Measurements from ENCODE around the gene PRPH.
"Not testable (repeated sequence)": the region's sequence is repeated elsewhere in the genome, so short reads cannot be mapped to it uniquely, and the experiment has no call there.

Gene PRPH

DNA sequence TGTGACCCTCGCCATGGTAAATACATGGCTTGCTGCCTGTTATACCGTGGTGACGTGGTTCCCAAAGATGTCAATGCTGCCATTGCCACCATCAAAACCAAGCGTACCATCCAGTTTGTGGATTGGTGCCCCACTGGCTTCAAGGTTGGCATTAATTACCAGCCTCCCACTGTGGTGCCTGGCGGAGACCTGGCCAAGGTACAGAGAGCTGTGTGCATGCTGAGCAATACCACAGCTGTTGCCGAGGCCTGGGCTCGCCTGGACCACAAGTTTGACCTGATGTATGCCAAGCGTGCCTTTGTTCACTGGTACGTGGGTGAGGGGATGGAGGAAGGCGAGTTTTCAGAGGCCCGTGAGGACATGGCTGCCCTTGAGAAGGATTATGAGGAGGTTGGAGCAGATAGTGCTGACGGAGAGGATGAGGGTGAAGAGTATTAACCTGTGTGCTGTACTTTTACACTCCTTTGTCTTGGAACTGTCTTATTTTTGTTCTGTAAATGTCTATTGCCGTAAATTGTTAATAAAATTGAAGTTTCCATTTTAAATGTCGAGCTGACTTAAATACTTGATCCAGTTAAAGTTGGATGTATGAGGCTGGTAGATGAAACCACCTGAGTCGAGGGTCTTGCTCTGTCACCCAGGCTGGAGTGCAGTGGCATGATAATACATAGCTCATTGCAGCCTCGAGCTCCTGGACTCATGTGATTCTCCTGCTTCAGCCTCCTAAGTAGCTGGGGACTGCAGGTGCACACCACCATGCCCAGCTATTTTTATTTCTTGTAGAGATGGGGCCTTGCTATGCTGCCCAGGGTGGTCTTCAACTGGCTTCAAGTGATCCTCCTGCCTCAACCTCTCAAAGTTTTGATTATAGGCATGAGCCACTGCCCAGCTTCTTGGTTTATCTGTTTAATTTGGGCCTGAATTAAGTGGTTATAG lies 21.9 kb upstream of the PRPH start:
- no peaks in the 10 kb centered on the region for H3K27me3 ChIP-seq (ENCODE audit: insufficient read depth, insufficient read length)
- peaks cover 56% of the 10 kb centered on the region for H3K36me3 ChIP-seq (ENCODE audit: insufficient read depth, insufficient read length, low read length)

DNA sequence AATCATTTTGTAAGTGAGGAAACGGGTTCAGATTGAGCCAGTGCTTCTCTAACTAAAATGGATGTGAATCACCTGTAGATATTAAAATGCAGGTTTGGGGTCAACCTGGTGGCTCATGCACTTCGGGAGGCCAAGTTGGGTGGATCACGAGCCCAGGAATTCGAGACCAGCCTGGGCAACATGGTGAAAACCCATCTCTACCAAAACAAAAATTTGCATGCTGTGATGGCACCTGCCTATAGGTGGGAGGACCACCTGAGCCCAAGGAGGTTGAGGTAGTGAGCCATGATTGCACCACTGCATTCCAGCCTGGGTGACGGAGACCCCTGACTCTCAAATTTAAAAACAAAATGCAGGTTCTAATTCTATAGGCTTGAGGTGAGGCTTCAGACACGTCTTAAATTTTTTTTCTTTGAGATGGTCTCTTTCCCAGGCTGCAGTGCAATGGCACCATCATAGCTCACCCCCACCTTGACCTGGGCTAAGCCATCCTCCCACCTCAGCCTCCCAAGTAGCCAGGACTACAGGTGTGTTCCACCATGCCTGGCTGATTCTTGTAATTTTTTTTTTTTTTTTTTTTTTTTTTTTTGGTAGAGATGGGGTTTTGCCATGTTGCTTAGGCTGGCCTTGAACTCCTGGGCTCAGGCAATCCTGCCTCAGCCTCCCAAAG lies 21.1 kb upstream of the PRPH start:
- Histone ChIP-seq H3K36me3 (ENCODE audit: insufficient read depth, insufficient read length, low read length) (peaks cover 50% of the 10 kb centered on the region), H3K4me3 (ENCODE audit: insufficient read length, low read depth) (no peak overlapping the region), H3K9ac (ENCODE audit: insufficient read length, low read depth) (no peak overlapping the region), H3K9me3 (ENCODE audit: insufficient read depth, low read length) (no peaks in the 10 kb centered on the region), H3K27me3 (ENCODE audit: insufficient read depth, insufficient read length) (no peaks in the 10 kb centered on the region), H3K4me1 (ENCODE audit: insufficient read depth, insufficient read length) (peaks cover 5% of the 10 kb centered on the region)
- TF ChIP-seq YY1 (IDR thresholded peaks at IDR 0.05; ENCODE audit: insufficient read depth, insufficient read length) (no peak), ZNF274 (IDR thresholded peaks at IDR 0.05; ENCODE audit: low read depth, low read length) (no peak)
- DNase-seq (ENCODE audit: low read depth, low spot score): no peak

More for the DNA sequence above, 21.9 kb upstream of the PRPH start:
- no peaks in the 10 kb centered on the region for H3K9me3 ChIP-seq (ENCODE audit: insufficient read depth, low read length)
- H3K4me3 ChIP-seq (ENCODE audit: insufficient read length, low read depth): no peak overlapping the region
- TF ChIP-seq SUZ12 (IDR thresholded peaks at IDR 0.05; ENCODE audit: extremely low read depth, insufficient read depth, insufficient read length) (no peak), ZNF274 (IDR thresholded peaks at IDR 0.05; ENCODE audit: low read depth, low read length) (no peak), YY1 (IDR thresholded peaks at IDR 0.05; ENCODE audit: insufficient read depth, insufficient read length) (no peak)
- no peak overlapping the region for H3K9ac ChIP-seq (ENCODE audit: insufficient read length, low read depth)
- no peak for DNase-seq (ENCODE audit: low read depth, low spot score)
- peaks cover 5% of the 10 kb centered on the region for H3K4me1 ChIP-seq (ENCODE audit: insufficient read depth, insufficient read length)

DNA sequence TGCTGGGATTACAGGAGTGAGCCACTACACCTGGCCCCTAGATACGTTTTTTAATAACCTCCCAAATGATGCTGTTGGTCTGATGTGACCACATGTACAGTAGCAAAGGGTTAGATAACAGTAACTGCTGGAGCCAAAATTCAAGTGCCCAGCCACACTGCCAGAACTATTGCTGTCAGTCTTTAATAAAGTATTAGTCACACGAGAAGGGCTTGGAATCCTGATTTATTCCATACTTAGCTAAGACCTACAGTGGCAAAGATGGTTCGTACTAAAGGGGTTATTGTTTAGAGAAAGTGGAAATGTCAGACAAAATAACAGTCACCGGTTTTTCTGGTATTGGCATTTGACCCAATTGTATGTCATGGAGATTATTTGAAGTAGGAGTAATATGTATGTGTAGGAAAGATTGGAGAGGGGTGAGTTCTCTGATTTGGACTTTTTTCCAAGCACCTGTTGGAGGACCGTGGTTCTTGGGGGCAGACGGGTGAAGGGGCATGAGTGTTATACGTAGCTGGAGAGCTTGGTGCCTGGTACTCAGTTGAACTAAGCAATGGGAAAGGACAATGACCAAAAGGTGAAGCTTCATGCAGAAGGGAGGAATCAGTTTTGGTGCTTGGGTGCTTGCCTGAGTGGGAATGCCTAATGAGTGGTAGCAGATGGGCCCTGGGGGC lies 20.4 kb upstream of the PRPH start:
- Histone ChIP-seq H3K9me3 (ENCODE audit: insufficient read depth, low read length) (no peaks in the 10 kb centered on the region), H3K9ac (ENCODE audit: insufficient read length, low read depth) (no peak overlapping the region), H3K4me3 (ENCODE audit: insufficient read length, low read depth) (no peak overlapping the region), H3K4me1 (ENCODE audit: insufficient read depth, insufficient read length) (peaks cover 7% of the 10 kb centered on the region), H3K27me3 (ENCODE audit: insufficient read depth, insufficient read length) (no peaks in the 10 kb centered on the region), H3K36me3 (ENCODE audit: insufficient read depth, insufficient read length, low read length) (peaks cover 44% of the 10 kb centered on the region)
- TF ChIP-seq YY1 (IDR thresholded peaks at IDR 0.05; ENCODE audit: insufficient read depth, insufficient read length): no peak
- no peak for TF ChIP-seq SUZ12 (IDR thresholded peaks at IDR 0.05; ENCODE audit: extremely low read depth, insufficient read depth, insufficient read length)
- no peak for TF ChIP-seq ZNF274 (IDR thresholded peaks at IDR 0.05; ENCODE audit: low read depth, low read length)
- DNase-seq (ENCODE audit: low read depth, low spot score): no peak

DNA sequence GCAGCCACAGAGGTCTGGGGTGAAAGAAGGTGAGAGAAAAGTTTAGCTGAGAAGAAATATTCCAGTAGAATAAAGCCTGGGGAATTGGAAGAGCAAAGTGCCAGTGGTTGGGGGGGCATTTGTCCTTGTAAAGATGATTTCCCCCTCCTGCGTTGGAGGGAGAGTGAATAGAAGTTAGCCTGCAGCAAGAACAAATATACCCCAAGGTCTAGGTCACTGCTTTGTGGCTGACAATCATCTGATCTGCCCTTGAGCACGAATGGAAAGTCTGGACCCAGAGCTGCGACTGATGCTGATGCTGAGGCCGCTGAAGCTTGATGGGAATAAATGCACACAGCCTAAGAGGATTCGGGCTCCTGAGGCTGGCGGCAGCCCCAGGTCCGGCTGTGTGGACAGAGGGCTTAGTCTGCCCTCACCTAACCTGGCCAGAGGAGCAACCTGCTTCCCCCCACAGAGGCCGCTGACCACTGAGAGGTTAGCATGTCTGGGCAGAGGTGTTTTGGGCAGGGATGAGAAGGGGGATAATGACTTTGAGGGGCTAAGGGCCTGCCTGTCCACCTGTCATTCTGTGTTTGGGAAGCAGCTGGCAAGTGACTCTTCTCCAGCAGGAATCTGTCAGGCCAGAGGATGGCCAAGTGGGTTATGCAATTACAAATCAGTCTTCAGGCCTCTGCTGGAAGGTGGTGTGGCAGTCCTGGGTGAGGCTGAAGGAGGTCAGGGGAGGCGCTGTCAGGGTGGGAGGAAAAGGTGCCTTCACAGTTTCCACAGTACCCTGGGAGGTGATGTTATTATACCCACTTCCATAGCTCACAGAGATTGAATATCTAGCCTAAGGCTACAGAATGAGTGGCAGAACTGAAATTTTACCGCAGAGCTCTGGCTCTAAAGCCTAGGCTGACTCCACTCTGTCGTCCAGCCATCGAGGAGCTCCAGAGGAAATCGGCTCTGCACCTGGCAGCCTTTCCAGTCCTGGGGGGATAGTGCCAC lies 18.4 kb upstream of the PRPH start:
- Histone ChIP-seq H3K4me1 (ENCODE audit: insufficient read depth, insufficient read length) (peaks cover 9% of the 10 kb centered on the region), H3K4me3 (ENCODE audit: insufficient read length, low read depth) (no peak overlapping the region), H3K36me3 (ENCODE audit: insufficient read depth, insufficient read length, low read length) (peaks cover 24% of the 10 kb centered on the region), H3K9ac (ENCODE audit: insufficient read length, low read depth) (no peak overlapping the region), H3K27me3 (ENCODE audit: insufficient read depth, insufficient read length) (no peaks in the 10 kb centered on the region), H3K9me3 (ENCODE audit: insufficient read depth, low read length) (no peaks in the 10 kb centered on the region)
- no peak for TF ChIP-seq ZNF274 (IDR thresholded peaks at IDR 0.05; ENCODE audit: low read depth, low read length)
- no peak for TF ChIP-seq SUZ12 (IDR thresholded peaks at IDR 0.05; ENCODE audit: extremely low read depth, insufficient read depth, insufficient read length)
- DNase-seq (ENCODE audit: low read depth, low spot score): no peak

DNA sequence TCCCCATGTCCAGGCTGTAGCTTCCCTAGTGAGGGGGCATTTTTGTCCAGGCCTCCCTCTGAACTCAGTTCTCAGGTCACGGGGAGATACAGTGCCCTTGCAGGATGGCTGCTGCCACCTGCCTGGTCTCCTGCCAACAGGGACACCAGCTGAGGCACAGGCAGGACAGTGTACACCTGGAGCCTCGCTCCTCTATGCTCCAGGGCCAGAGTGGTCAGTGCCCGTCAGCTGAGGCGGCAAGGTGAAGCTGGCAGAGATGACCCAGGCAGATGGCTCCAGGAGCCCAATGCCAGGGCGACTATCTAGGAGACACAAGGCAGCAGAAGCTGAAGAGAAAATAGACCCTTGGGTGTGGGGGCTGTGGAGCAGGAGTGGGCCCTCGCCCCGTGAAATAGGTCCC lies 17.5 kb upstream of the PRPH start:
- no peaks in the 10 kb centered on the region for H3K9me3 ChIP-seq (ENCODE audit: insufficient read depth, low read length)
- no peak for DNase-seq (ENCODE audit: low read depth, low spot score)
- no peak overlapping the region for H3K9ac ChIP-seq (ENCODE audit: insufficient read length, low read depth)
- H3K27me3 ChIP-seq (ENCODE audit: insufficient read depth, insufficient read length): no peaks in the 10 kb centered on the region
- TF ChIP-seq YY1 (IDR thresholded peaks at IDR 0.05; ENCODE audit: insufficient read depth, insufficient read length) (no peak), ZNF274 (IDR thresholded peaks at IDR 0.05; ENCODE audit: low read depth, low read length) (no peak), SUZ12 (IDR thresholded peaks at IDR 0.05; ENCODE audit: extremely low read depth, insufficient read depth, insufficient read length) (no peak)
- peaks cover 13% of the 10 kb centered on the region for H3K4me1 ChIP-seq (ENCODE audit: insufficient read depth, insufficient read length)
- H3K4me3 ChIP-seq (ENCODE audit: insufficient read length, low read depth): no peak overlapping the region
- H3K36me3 ChIP-seq (ENCODE audit: insufficient read depth, insufficient read length, low read length): peaks cover 18% of the 10 kb centered on the region

DNA sequence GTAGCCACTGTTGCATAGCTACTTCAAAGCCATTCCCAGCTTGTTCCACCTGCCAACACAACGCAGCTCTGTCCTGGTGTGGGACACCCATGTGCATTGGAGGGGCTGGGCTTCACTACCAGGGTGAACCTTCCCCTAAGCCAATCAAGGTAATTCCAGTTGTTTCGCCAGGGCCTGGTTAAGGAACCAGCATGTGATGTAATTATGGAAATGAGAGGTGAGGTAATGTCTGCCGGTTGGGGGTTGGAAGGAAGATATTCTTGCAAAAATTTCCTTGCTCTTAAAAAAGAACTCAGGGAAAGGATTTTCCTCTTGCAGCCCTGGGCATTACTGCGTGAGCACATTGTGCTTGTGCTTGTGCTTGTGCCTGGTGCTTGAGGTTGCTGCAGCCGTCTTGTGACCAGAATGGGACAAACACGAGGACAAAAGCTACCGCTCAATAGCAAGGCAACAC lies 15.2 kb upstream of the PRPH start:
- TF ChIP-seq YY1 (IDR thresholded peaks at IDR 0.05; ENCODE audit: insufficient read depth, insufficient read length) (no peak), ZNF274 (IDR thresholded peaks at IDR 0.05; ENCODE audit: low read depth, low read length) (no peak), SUZ12 (IDR thresholded peaks at IDR 0.05; ENCODE audit: extremely low read depth, insufficient read depth, insufficient read length) (no peak)
- no peak for DNase-seq (ENCODE audit: low read depth, low spot score)

DNA sequence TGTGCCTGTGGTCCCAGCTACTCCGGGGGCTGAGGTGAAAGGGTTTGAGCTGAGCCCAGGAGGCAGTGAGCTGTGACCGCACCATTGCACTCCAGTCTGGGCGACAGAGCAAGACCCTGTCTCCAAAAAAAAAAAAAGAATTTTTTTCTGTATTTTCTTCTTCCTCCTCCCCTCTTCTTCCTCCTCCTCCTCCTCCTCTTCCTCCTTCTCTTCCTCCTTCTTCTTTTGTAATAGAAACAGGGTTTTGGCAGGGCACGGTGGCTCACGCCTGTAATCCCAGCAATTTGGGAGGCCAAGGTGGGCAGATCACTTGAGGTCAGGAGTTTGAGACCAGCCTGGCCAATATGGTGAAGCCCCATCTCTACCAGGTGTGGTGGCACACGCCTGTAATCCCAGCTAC lies 14.4 kb upstream of the PRPH start:
- H3K36me3 ChIP-seq (ENCODE audit: insufficient read depth, insufficient read length, low read length); H3K4me3 ChIP-seq (ENCODE audit: insufficient read length, low read depth); H3K9ac ChIP-seq (ENCODE audit: insufficient read length, low read depth); H3K27me3 ChIP-seq (ENCODE audit: insufficient read depth, insufficient read length); DNase-seq (ENCODE audit: low read depth, low spot score); H3K9me3 ChIP-seq (ENCODE audit: insufficient read depth, low read length): not testable (repeated sequence)
- peaks cover 17% of the 10 kb centered on the region for H3K4me1 ChIP-seq (ENCODE audit: insufficient read depth, insufficient read length)

More for the DNA sequence above, 15.2 kb upstream of the PRPH start:
- H3K9ac ChIP-seq (ENCODE audit: insufficient read length, low read depth): no peak overlapping the region
- peaks cover 2% of the 10 kb centered on the region for H3K36me3 ChIP-seq (ENCODE audit: insufficient read depth, insufficient read length, low read length)
- H3K4me3 ChIP-seq (ENCODE audit: insufficient read length, low read depth): no peak overlapping the region
- H3K4me1 ChIP-seq (ENCODE audit: insufficient read depth, insufficient read length): peaks cover 17% of the 10 kb centered on the region
- no peaks in the 10 kb centered on the region for H3K27me3 ChIP-seq (ENCODE audit: insufficient read depth, insufficient read length)
- peaks cover 9% of the 10 kb centered on the region; the same call in 1 of the 2 replicates for H3K9me3 ChIP-seq (ENCODE audit: insufficient read depth, low read length)

Measured in NT2/D1 (cell line).